ENCODE measurements around the gene PM20D1. TPM values are rescaled to one million over a fixed set of nuclear protein-coding genes. Genes with fewer than 3 reads are reported as not detected.

PM20D1 gene
- total RNA-seq, 1 donor from 2014 or later, result not detected

DNA sequence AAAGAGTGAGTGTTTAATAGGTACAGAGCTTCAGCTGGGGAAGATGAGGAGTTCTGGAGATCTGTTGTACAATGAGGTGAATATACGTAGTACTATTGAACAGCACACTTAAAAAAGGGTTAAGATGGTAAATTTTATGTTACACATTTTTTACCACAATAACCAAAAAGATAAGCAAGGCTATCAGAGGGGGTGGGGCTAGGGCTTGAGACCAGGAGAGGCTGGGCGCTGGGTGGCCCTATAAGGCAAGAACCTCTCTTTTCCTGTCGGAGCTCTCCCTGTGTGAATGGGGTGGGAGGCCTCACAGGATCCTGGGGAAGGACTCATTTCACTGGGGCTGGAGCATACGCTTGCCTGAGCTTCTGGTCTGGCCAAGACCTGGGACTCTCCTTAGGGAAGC, 45.9 kb downstream of the PM20D1 start:
- ATAC-seq, result no peak

DNA sequence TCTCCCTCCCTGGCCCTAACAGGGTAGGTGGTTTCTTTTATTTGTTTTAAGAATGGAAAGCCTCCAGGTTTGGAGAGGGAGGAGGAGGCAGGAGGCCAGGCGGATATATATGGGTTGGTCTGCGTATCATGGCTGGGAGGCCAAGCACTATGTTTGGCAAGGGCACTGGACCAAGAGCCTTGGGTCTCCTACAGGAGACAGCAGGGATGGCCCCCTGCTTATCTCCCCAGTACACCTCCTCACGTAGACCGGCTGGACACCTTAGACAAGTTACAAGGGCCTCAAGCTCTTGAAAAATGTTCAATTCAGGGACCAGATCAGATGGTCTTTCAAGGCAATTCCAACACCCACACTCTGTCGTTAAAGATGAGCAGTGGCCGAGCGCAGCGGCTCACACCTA, 47.9 kb downstream of the PM20D1 start:
- ATAC-seq, result no peak

DNA sequence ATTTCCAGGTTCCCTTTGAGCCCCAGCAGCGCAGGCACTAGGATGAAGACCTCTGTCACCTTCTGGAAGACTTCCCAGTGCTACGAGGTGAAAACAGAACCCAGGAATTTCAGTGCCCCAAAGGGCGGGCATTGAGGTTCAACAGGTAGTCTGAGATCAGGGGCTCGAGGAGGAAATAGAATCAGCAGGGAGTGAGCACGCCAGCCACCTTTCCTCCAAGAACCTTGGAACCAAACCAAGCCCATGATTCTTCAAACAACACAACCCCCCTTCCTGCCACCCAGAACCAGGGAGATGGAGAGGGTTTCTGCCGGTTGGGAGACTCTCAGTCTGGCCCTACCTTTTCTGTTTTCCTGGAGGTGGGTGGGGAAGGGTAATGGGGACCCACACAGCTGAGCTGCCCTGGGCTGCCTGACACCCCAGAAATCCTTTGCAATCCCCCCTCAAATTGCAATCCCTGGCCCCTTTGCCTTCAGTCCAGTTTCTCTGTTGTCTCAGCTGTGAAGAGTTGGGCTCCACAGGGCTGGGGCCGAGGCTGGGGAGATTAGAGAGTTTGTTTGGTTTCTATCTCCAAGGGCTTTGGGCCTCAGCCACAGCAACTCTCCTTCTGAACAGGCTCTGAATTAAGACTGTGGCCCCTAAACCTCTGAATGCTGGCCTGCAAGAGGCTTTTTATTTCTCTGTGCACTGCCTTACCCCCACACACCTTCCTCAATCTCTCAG, 48.8 kb downstream of the PM20D1 start:
- no peak for ATAC-seq

DNA sequence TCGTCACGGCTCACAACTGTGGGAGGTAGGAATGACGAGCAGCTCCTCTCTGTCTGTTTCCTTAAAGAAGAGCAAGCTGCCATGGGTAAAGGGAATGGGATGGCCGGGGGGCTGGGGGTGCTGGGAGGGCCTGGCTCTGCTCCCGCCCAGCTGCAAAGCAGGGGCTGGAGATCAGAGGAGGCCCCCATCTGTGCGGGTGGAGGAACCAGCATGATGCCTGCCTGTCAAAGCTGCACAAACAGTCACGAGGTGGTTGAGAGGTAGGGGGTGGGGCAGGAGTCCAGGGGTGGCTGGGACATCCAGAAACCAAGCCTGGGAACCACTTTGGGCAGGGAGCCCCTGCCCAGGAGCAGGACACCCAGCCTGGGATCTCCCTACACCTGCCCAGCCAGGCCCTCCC, 49.5 kb downstream of the PM20D1 start:
- ATAC-seq, result no peak

DNA sequence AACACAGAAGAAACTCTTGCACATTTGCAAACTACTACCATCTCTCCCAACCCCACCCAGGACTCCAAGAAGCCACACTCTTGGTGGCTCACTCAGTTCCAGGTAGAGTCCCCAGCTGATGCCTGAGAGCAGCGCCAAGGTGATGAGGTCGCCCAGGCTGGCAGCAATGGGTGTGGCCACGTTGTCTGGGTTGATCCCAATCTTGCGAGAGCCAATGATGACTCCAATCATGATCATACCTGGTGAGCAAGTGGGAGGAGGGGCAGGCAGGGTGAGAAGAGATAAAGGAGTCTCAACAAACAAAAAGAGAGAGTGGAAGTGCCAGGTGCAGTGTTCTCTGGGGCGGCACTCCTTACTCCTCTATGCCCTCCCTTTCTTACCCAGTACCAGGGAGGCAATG, 51.4 kb downstream of the PM20D1 start:
- peak; percentile 89 for ATAC-seq

DNA sequence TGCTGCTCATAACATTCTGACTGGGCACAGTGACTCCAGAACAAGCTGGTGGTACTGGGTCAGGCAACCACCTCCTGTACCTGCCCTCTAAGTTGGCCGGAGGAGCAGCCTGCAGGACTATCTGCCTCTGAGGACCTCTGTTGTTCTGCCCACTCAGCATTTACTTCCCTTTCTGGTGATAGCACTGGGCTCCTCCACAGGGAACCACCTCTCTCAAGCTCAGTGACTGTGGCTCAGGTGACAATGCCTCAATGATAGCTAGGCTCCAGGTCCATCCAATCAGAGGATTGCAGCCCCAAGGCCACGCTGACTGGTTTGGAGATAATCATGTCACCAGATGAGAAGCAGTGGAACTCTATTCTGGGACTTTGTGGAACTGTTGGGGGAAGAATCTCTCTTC, 52.8 kb downstream of the PM20D1 start:
- ATAC-seq, result no peak

DNA sequence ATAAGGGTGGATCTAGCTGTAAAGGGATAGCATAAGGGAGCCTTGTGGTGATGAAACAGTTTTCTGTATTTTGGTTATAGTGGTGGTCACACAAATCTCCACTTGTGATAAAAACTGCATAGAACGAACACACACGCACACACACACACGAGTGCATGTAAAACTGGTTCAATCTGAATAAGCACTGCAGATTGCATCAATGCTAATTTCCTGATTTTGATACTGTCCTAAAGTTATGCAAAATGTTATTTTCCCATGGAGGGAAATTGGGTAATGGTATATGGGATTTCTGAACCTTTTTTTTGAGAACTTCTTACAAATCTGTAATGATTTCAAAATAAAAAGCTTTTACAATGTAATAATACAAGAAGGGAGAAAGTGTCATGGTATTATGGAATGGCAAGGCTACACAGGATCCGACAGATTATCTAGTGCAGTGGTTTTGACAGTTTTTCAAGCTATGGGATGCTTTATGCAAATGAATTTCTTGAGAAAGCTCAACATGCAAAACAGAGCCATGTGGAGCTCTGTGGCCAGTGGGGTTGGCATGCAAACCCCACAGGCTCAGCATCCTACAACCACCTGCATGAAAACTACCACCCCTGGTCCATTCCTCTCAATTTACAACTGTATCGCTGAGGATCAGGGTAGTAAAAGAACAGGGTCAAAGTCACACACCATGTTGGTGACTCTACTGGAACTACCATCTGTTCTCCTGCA, 55.8 kb downstream of the PM20D1 start:
- no peak for ATAC-seq

DNA sequence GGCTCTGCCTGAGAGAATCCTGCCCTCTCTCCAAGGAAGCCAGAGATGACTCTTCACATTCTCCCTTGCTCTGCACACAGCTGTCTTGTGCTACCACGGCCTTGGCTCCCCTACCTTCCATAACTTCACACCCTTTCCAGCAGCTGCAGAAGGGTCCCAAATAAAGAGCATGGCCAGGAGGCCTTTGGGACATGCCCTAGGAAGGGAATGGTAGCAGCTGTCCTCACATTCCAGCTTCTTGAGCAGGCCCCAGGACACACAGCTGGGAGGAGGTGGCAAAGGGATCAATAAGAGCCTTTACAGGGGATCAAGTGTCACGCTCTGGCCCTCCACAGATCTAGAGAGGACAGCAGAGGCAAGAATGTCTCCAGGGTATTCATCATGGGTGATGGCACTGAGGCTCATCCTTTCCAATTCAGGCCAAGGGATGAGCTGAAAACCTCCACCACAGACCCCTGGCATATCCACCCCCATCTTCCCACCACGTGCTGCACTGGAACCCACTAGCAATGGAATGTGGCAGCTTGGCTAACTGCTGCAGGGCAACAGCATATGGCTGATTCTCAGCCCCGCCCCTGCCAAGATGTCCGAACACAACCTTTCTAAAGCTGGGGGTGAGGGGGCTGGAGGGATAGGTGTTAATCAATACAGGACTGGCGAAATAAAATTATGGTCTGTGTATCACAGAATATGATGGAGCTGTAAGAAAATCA, 56.8 kb downstream of the PM20D1 start:
- no peak for ATAC-seq

DNA sequence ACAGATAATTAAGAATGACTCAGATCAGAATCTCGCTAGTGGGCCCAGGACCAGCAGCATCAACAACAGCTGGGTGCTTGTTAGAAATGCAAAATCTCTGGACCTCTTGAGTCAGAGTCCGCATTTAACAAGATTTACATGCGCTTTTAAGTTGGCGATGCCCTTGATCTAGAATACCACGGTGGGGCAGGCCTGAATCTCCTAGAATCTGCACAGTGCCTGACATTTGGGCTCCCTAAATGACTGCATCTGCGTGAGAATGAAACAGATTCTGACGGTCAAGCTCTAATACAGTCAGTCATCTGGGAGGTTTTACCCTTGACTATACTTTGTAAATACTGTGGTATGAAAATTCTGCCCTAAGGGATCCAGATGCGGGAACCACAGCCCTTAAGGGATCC, 57.5 kb downstream of the PM20D1 start:
- ATAC-seq, result no peak

DNA sequence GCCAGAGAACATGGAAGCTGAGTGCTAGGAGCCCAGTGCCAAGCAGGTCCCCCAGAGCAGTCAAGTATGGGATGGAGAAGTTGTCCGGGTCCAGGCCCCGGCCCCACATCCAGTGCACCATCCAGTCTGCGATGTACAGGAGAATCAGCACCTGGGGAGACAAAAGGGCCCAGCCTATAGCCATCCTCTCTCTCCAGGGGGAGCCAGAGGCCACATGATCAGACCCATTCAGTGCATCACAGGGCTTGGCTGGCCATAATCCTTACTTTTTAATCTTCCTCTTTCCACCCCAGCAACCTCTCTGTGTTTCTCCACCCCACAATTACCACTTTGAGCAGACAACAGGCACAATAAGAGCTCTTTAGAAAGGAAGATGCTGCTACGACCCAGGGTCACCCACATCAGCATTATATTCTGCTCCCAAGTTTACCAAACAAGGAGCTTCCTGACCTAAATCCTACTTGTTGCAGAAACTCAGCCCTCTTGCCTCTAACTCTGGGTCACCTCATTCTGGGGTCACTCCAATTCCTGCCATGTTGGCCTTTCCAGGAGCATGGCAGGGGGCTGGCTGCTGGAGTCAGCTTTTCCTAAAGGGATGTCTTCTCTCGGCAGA, 58.3 kb downstream of the PM20D1 start:
- peak; percentile 89 for ATAC-seq

DNA sequence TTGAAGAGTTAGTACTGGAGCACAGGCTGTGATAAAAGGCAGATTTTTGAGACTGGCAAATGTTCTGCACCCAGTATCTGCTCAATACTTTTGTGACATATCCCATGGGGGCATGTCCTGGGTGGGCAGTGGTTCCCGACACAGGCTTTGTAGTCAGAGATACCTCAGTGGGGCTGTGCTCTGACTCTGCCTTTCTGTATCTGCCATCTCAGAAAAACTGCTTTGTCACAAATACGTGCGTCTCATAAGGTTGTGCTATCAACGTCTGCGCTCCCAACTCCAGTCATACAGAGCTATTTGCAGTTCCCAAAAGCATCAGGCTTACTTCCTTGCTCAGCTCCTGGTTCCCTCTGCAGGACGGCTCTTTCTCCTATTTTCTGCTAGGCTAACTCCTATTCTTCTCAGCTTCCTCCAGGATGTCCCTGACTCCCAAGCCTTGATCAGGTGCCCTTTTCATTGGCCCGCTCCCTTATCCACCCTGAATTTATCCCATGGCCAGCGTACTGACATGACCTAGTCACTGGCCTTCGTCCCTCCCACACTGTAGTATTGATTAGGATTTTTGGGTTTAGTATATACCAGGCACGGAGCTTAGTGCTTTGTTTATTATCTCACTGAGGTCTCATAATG, 62.5 kb downstream of the PM20D1 start:
- no peak for ATAC-seq

DNA sequence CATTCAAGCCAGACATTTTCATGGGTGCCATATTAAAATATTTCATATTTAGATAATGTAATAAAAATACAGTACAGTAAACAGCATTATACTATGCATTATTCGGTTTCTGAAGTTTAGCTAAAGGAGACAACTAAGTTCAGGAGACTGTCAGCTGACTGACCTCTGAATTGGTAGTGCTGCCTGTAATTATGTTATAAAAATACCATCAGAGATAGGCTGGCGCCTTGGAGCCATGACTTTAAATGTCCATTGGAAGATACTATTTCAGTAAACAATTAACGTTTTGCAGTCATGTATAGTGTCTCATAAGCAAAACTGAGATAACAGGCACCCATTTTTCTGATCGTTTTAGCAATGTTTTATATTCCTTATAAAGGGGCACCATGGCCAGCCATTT, 63.3 kb downstream of the PM20D1 start:
- no peak for ATAC-seq

DNA sequence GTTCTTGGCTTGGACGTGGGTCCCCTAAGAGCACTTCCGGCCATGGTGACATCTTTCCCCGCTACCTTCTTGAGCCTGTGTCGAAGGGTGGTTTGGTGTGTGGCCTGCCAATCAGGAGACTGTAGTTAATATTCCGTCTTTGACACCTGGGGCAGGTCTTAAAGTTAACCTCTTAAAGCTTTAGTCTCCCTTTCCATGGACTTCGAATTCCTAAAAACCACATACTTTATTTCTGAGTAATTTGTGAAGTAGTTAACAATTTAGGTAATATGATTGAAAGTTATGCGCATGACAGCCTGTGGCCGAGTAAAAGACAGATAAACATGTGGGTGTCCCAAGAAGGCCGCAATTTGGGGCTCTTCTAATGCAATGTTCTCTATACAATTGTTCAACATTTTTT, 64.5 kb downstream of the PM20D1 start:
- ATAC-seq, result no peak

DNA sequence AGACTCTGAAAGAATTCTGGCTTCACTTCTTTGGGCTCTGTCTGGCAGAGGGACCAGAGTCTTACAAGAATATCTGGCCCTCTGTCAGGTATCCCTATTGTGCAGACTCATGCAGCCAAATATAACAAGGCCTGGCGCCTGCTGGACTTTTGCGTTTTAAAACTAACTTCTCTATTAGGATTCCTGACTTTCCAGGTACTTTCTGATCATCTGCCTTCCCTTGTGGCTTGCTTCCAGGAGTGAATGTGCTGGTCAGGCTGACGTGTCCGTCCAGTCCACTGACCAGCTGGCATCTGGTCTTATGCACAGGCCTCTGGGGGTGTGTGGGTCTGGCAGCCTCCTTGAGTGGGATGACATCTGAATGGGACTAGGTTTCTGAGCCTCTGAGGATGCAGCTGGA, 66.0 kb downstream of the PM20D1 start:
- no peak for ATAC-seq

DNA sequence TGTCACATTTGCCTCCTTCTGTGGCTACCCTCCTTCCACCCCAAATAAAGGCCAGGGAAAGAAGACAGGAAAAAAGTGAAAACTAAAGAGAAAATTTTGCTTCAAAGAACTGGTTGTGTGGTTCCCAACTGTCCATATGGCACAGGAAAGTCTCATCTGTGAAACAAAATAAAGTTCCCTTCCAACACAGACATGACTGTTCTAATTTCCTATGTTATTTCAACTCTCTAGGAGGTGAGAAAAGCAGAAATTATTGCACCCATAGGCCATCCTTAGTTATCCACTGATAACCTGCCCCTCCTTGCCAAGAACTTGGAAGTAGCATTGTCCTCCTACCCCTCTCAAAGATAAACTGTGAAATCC, 66.5 kb downstream of the PM20D1 start:
- ATAC-seq, result no peak

DNA sequence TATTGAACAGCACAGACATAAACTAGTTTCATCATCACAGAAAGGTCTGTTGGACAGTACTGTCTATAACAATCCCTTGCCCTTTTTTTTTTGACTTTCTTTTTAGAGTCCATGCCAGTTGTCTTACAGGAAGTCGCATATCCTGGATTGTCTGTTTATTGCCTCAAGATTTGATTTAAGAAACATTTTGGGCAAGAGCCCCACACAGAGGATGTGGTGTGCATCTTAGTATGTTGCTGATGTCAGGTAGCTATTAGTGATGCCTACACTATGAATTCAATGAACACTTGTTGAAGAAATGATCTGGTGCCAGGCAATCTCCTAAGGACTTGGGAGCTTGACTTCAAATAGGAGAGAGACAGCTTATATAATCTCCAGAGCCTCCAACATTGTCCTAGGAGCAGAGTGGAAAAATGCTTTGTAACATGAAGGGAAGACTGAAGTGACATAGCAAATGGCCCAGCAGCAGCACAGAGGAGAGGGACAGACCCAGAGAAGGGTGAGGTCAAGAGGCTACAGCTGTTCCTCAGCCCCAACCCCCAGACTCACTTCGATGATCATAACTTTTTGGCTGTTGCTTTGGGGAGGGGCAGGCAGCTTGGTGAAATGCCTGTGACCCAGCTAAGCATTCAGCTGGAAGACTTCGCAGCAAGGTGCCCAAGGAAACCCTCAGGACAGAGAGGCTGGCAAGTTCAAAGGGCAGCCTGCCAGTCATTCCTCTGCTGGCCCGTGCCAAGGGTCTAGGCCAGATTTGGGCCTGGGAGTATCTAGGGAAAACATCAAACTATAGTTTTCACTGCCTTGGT, 67.1 kb downstream of the PM20D1 start:
- no peak for ATAC-seq

DNA sequence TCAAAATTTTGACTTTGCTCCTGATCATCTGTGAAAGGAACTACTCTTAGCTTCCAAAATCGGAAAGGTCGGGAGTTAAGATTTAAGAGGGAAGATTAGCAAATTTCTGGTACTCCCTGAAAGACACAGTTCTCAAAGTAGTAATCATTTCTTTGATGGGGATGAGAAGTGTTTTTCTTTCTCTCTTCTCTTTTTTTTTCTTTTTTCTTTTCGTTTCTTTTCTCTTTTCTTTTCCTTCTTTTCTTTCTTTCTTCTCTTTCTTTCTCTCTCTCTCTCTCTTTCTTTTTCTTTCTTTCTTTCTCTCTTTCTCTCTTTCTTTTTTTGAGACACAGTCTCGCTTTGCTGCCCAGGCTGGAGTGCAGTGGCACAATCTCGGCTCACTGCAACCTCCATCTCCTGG, 69.6 kb downstream of the PM20D1 start:
- no peak for ATAC-seq

Other genes with a start within 250 kb of the PM20D1 start
- 28.8 TPM for gene ELK4, start 218.1 kb downstream of the PM20D1 start, total RNA-seq
- 1.2 TPM for gene SLC45A3, start 169.6 kb downstream of the PM20D1 start, total RNA-seq
- 99.3 TPM for gene NUCKS1, start 100.0 kb downstream of the PM20D1 start, total RNA-seq
- 7.0 TPM for gene RAB29, start 74.7 kb downstream of the PM20D1 start, total RNA-seq
- gene SLC41A1, start 36.9 kb downstream of the PM20D1 start, total RNA-seq, result 7.2 TPM
- 2.3 TPM for gene SLC26A9, start 93.3 kb upstream of the PM20D1 start, total RNA-seq
- gene RAB7B, start 153.3 kb upstream of the PM20D1 start, total RNA-seq, result 18.9 TPM
- gene CTSE, start 173.8 kb upstream of the PM20D1 start, total RNA-seq, result 0.12 TPM
- 0.48 TPM for gene RHEX, start 203.0 kb upstream of the PM20D1 start, total RNA-seq

All from esophagus mucosa (tissue), 1 donor.